SU-DHL-6 (cell line): Measurements from ENCODE around the gene RAB26.

Experiments used
- H2AFZ ChIP-seq: fragments of 200-600 bp; sonication (generic); 2 replicates; pipeline ENCODE4 v1.6.1; 2014; ENCODE audit warnings: low read depth, mild to moderate bottlenecking, moderate library complexity, mixed read lengths, antibody characterized with exemption, low read length; ENCODE audit not compliant: severe bottlenecking
- H3F3A ChIP-seq: fragments of 200-600 bp; shearing (Covaris generic); 2 replicates; pipeline ENCODE4 v1.6.0; 2016; ENCODE audit warnings: antibody characterized with exemption, mild to moderate bottlenecking; ENCODE audit not compliant: insufficient read depth
- H3K27ac ChIP-seq: fragments of 200-600 bp; sonication (generic); 2 replicates; pipeline ENCODE4 v1.5.1; 2016; ENCODE audit warnings: low read depth, mild to moderate bottlenecking, low read length, moderate library complexity, mixed read lengths
- H3K27me3 ChIP-seq: fragments of 200-600 bp; sonication (generic), shearing (Covaris generic); 2 replicates; pipeline ENCODE4 v1.6.0; 2014; ENCODE audit warnings: mild to moderate bottlenecking, low read length
- H3K36me3 ChIP-seq: fragments of 200-600 bp; sonication (generic); 2 replicates; pipeline ENCODE4 v1.6.1; 2014; ENCODE audit warnings: mild to moderate bottlenecking, low read length, mixed read lengths
- H3K4me2 ChIP-seq: fragments of 300-600, 200-600 bp; shearing (Covaris generic), sonication (generic); 2 replicates; pipeline ENCODE4 v1.6.0; 2014; ENCODE audit warnings: low read length, low read depth, mild to moderate bottlenecking; ENCODE audit not compliant: poor library complexity, severe bottlenecking
- H3K4me3 ChIP-seq: fragments of 200-600 bp; sonication (generic); 2 replicates; pipeline ENCODE4 v1.5.1; 2014; ENCODE audit warnings: antibody characterized with exemption, low read length, mild to moderate bottlenecking, mixed read lengths; ENCODE audit not compliant: insufficient read depth, poor library complexity, severe bottlenecking
- H3K79me2 ChIP-seq: fragments of 200-600 bp; sonication (generic); 2 replicates; pipeline ENCODE4 v1.6.1; 2014; ENCODE audit warnings: mild to moderate bottlenecking, low read length, moderate library complexity; ENCODE audit not compliant: insufficient read depth
- H3K9ac ChIP-seq: fragments of 200-600 bp; sonication (generic); 2 replicates; pipeline ENCODE4 v1.7.0; 2014; ENCODE audit warnings: mild to moderate bottlenecking, low read length
- H3K9me2 ChIP-seq: fragments of 200-600 bp; sonication (generic); replicated peaks from 2 replicates; pipeline ENCODE4 v1.6.1; 2014; ENCODE audit warnings: low read length; ENCODE audit not compliant: insufficient read depth
- H3K9me3 ChIP-seq: fragments of 200-600 bp; sonication (generic); 2 replicates; pipeline ENCODE4 v1.6.1; 2014; ENCODE audit warnings: low read length, mixed read lengths; ENCODE audit not compliant: insufficient read depth
- H4K20me1 ChIP-seq: fragments of 200-600 bp; sonication (generic); 2 replicates; pipeline ENCODE4 v1.6.1; 2014; ENCODE audit warnings: low read depth, mild to moderate bottlenecking, antibody characterized with exemption, low read length, moderate library complexity, mixed read lengths
- EZH2phosphoT487 ChIP-seq: fragments of 200-600 bp; sonication (generic), shearing (Covaris generic); conservative IDR thresholded peaks from 2 replicates; pipeline ENCODE4 v1.6.1; 2018; ENCODE audit warnings: mild to moderate bottlenecking, antibody characterized with exemption, low read length, moderate library complexity, mixed read lengths
- TF ChIP-seq, protein P1 (sequence below): fragments of 200-600 bp; sonication (generic); IDR thresholded peaks from one replicate; pipeline ENCODE4 v1.5.1; 2017; ENCODE audit warnings: antibody characterized with exemption, mild to moderate bottlenecking, low read length, moderate library complexity; ENCODE audit not compliant: insufficient read depth, poor library complexity, severe bottlenecking

RAB26 gene

DNA sequence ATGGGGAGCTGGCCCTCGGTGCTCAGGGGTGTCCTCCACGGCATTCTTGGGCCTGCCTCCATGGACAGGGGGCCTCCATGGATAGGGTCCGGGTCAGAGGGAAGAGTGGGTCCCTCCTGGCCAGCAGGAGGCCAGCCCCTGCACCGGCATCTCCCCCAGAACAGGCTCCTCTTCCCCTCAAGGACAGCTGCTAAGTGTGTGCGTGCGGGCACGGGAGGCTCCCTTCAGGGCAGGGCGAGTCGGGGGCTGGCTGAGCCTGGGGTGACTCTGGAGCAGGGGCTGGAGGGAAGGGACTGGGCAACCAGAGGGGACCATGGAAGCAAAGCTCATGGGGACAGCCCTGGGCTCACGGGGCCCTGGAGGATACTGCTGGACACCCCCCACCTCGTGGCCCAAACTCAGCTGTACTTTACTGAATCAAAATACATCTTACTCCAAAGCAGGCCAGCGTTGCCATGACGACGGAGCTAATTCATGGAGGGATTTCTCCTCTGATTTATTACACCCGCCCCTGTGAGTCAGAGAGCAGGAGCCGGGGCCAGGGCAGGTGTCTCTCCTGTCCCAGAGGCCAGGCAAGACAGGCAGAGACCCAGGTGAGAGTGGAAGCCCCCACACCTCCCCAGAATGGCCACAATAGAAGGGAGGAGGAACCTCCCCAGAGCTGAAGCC, 45.9 kb downstream of the RAB26 start:
- H3K4me3 ChIP-seq: no peak overlapping the region

DNA sequence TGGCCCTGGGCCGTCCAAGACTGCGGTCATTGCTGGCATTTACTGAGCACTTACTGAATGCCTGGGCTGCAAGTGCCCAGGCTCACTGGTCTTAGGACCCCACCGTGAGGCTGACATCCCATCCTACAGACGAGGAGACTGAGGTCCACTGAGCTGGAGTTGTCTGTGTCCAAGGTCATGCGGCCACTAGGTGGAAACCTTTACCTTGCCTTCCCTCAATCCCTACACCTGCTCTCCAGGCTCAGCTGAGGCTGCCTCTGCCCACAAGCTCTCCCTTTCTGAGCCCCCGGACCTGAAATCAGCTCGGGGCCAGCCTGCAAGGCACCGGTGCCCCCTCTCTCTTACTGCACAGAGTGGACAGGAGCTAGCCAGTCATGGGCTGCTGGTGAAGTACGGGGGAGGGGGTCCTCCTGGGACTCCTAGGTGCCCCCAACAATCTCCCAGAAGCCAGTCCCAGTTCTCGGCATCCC, 46.5 kb downstream of the RAB26 start:
- no peaks in the 10 kb centered on the region for H3K27me3 ChIP-seq
- 0 out of 2 replicates have a peak, but pooled peaks cover 8% of the 10 kb centered on the region for H3F3A ChIP-seq
- no peaks in the 10 kb centered on the region for H4K20me1 ChIP-seq
- H3K9ac ChIP-seq: no peak overlapping the region
- H3K27ac ChIP-seq: no peak overlapping the region
- no peaks in the 10 kb centered on the region for H3K36me3 ChIP-seq
- no peaks in the 10 kb centered on the region for H3K9me3 ChIP-seq
- no peak overlapping the region for H3K4me2 ChIP-seq
- no peak overlapping the region for H3K4me3 ChIP-seq
- TF ChIP-seq, protein P1, sequence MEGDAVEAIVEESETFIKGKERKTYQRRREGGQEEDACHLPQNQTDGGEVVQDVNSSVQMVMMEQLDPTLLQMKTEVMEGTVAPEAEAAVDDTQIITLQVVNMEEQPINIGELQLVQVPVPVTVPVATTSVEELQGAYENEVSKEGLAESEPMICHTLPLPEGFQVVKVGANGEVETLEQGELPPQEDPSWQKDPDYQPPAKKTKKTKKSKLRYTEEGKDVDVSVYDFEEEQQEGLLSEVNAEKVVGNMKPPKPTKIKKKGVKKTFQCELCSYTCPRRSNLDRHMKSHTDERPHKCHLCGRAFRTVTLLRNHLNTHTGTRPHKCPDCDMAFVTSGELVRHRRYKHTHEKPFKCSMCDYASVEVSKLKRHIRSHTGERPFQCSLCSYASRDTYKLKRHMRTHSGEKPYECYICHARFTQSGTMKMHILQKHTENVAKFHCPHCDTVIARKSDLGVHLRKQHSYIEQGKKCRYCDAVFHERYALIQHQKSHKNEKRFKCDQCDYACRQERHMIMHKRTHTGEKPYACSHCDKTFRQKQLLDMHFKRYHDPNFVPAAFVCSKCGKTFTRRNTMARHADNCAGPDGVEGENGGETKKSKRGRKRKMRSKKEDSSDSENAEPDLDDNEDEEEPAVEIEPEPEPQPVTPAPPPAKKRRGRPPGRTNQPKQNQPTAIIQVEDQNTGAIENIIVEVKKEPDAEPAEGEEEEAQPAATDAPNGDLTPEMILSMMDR: peak; percentile 29
- no peak for TF ChIP-seq EZH2phosphoT487
- H3K79me2 ChIP-seq: no peaks in the 10 kb centered on the region
- H3K9me2 ChIP-seq: no peaks in the 10 kb centered on the region
- H2AFZ ChIP-seq: no peak overlapping the region

More for the DNA sequence above, 45.9 kb downstream of the RAB26 start:
- H3K9ac ChIP-seq: no peak overlapping the region
- H3K36me3 ChIP-seq: no peaks in the 10 kb centered on the region
- H2AFZ ChIP-seq: no peak overlapping the region
- H3K9me3 ChIP-seq: no peaks in the 10 kb centered on the region
- no peaks in the 10 kb centered on the region for H3K27me3 ChIP-seq
- no peaks in the 10 kb centered on the region for H4K20me1 ChIP-seq
- H3K4me2 ChIP-seq: no peak overlapping the region
- H3K27ac ChIP-seq: no peak overlapping the region
- 0 out of 2 replicates have a peak, but pooled peaks cover 8% of the 10 kb centered on the region for H3F3A ChIP-seq
- TF ChIP-seq, protein P1: no peak
- no peak for TF ChIP-seq EZH2phosphoT487
- H3K9me2 ChIP-seq: no peaks in the 10 kb centered on the region
- H3K79me2 ChIP-seq: no peaks in the 10 kb centered on the region

DNA sequence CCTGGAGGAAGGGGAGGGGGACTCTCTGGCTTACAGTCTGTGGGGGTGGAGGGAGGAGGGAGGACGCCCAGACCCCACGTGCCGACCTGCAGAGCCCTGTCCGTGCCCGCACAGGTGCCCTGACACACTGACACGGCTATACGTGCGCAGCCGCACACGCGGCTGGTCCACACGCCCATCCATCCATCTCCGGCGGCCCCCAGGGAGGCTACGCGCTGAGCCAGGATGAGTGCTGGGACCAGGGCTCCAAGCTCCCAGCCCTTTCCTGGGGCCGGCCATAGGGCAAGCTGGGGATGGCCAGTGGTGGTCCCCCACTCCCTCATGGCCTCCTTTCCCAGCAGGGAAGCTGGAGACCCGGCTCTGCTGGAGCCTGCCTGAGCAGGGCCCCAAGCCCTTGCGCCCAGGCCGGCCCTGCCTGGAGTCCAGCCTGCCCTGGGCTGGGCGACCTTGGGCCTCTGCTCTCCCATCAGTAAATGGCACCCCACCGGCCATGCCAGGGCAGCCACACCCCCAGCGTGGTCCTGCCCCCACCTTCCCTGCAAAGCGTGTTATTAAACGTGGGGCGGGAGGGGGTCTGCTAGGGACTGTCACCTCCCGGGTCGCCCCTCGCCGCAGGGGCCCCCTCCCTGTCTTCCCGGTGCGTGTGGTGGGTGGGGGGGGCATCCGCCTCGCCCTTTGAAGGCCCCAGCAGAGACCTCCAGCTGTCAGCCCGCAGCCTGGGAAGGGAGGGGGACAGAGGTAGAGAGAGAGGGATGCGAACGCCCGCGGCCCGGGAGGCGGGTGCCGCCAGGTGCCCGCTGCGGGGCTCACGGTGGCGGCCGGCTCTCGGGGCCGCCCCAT, 47.1 kb downstream of the RAB26 start:
- TF ChIP-seq, protein P1: no peak
- no peak for TF ChIP-seq EZH2phosphoT487
- Histone ChIP-seq H3K27ac (no peak overlapping the region), H3K9me3 (no peaks in the 10 kb centered on the region), H3K4me3 (no peak overlapping the region), H3K4me2 (peak overlapping the region; percentile 23), H3K9ac (no peak overlapping the region), H3K79me2 (no peaks in the 10 kb centered on the region), H2AFZ (no peak overlapping the region), H4K20me1 (no peaks in the 10 kb centered on the region), H3K27me3 (no peaks in the 10 kb centered on the region), H3K36me3 (no peaks in the 10 kb centered on the region), H3K9me2 (no peaks in the 10 kb centered on the region), H3F3A (0 out of 2 replicates have a peak, but pooled peaks cover 8% of the 10 kb centered on the region)
